8988T (cell line): ENCODE data around the gene PAGE4.

ENCODE experiments used
- DNase-seq: peaks from one replicate; pipeline ENCODE4 v3.0.0; 2011

Gene PAGE4

DNA sequence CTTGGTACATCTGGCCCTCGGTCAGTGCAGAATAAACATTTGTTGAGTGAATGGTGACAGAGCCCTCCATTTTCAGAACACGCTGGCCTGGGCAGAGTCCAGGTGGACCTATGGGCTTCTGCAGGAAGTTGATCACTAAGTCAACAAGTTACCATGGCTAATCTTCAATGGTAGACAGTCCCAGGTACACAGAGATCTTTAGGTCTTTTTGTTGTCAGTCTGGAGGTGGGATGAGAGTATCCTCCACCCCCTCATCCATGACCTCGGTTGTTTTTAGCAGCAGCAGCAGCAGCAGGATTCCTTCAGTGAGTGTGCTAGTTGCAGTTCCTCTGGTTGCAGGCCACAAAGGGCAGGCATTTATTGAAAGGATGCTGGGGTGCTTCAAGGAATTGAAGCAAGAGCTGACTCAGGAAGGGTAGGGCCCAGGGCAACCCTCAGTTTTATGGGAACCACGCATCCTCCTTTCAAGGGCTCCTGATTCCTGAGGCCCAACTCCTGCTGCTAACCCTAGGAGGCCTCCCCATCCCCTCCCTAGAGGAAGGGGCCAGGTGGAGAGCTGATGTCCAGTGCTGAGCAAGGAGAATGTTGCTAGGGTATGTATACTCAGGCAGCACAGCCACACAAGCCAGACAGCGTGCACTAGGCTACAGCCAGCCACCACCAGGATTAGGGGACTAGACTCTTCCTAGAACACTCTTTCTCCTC is 48.4 kb downstream of the PAGE4 start:
- no peak for DNase-seq

DNA sequence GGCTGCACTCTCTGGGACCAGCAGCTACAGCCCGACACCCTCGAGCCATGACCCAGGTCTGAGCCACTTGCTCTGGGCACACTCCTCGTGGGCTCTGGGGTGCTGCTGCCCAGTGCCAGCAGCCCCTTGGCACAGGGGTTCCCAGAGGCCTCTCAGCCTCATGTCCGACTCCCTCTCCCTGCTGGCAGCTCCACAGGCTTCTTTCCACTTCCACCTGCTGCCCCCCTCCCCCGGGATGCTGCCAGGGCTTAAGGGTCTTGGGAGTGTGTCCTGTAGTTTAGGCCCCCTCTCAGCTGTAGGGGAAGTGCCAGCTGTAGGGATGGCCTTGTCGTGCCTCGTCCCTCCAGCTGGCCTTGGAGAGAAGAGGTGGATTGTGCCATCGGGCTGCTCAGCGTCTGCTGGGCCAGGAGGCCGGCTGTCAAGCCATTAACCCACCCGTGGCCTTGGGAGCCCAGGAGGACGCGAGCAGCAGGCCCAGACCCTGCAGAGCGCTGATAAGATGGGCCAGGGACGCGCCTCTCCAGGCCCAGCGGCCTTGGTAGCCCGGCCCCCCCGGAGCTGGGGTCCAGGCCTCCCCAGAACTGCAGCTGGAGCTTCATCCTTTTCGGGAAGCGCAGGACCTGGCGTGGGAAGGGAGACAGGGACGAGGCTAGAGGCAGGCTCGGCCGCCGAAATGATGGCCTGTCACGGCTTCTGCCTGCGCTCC is 49.2 kb downstream of the PAGE4 start:
- no peak for DNase-seq

DNA sequence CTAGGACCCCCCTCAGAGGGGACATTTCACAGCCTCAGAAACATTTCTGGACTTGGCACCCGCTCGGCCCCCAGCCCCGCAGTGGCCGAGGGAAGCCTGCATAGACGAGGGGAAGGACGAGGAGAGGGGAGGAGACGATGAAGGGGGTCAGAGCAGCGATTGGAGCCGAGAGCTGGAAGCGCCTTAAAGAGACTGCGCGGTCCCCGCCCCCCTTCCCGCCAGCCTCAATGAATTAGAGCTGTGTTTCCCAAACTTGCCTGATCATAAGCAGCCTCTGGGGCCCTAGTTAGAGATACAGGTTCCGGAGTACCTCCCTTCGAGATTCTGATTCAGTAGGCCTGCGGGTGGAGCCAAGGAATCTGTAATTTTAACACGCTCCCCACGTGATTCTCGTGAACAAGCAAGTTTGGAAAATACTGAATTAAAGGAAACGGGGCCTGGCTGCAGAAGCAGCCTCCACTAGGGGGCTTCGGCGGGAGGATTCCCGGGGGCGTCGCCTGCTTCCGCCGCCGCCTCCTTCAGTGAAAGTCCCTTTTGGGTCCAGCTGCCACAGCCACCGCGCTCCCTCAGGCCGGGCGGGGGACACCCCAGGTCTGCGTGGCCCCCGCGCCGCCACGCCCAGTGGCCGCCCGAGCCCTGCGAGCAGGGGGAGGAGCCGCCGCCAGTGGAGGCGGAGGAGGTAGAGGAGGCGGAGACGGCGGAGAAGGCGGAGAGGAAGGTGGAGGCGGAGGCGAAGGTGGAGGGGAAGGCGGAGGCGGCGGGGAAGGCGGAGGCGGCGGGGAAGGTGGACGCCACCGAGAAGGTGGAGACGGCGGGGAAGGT is 49.9 kb downstream of the PAGE4 start, which contains the start of gene USP27X:
Gene USP27X, plus strand, starts transcription at position 651 of the 822 bp plus-strand sequence. CDS start 824 bp downstream, outside the sequence.
- peak; percentile 59 for DNase-seq

DNA sequence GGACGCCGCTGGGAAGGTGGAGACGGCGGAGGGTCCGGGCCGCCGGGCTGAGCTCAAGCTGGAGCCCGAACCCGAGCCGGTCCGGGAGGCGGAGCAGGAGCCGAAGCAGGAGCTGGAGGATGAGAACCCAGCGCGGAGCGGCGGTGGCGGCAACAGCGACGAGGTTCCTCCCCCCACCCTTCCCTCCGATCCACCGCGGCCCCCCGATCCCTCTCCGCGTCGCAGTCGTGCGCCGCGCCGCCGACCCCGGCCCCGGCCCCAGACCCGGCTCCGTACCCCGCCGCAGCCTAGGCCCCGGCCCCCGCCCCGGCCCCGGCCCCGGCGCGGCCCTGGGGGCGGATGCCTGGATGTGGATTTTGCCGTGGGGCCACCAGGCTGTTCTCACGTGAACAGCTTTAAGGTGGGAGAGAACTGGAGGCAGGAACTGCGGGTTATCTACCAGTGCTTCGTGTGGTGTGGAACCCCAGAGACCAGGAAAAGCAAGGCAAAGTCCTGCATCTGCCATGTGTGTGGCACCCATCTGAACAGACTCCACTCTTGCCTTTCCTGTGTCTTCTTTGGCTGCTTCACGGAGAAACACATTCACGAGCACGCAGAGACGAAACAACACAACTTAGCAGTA is 50.7 kb downstream of the PAGE4 start:
- DNase-seq = no peak

DNA sequence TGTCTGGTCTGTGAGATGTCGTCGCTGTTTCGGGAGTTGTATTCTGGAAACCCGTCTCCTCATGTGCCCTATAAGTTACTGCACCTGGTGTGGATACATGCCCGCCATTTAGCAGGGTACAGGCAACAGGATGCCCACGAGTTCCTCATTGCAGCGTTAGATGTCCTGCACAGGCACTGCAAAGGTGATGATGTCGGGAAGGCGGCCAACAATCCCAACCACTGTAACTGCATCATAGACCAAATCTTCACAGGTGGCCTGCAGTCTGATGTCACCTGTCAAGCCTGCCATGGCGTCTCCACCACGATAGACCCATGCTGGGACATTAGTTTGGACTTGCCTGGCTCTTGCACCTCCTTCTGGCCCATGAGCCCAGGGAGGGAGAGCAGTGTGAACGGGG is 51.6 kb downstream of the PAGE4 start:
- no peak for DNase-seq
